Activated T-cell treated with anti-CD3 and anti-CD28 coated beads, Interleukin-2, amount 50 U/mL, for 72 hours (primary cell): ENCODE results near the gene CYTH2. TPM values are rescaled to one million over a fixed set of nuclear protein-coding genes. Genes with fewer than 3 reads are reported as not detected.
A peak's percentile ranks its signal among the peaks of the same experiment; 100 is the strongest.

Source experiments
- ATAC-seq, 2 donors: fragments of 150-1000 bp; cut with Tn5 transposase; replicated peaks in 1 of 2; 2 replicates each; pipeline ENCODE4 v1.10.0; 2021; ENCODE audit warnings: moderate library complexity in 2 of 2, mild to moderate bottlenecking in 1 of 2
- DNase-seq, 2 donors: peaks; one replicate each; pipeline ENCODE4 v3.0.0; 2021 to 2022; ENCODE audit warnings: mixed read lengths in 1 of 2
- H3K27ac Mint-ChIP-seq: one replicate; pipeline ENCODE4 v1.8.0; 2022; ENCODE audit warnings: mild to moderate bottlenecking, moderate library complexity, mixed read lengths
- H3K27me3 Mint-ChIP-seq: one replicate; pipeline ENCODE4 v1.8.0; 2022; ENCODE audit warnings: low read depth, mixed read lengths
- H3K36me3 Mint-ChIP-seq, 2 donors: one replicate each; pipeline ENCODE4 v1.8.0; 2022; ENCODE audit warnings: mixed read lengths in 2 of 2, mild to moderate bottlenecking in 1 of 2; ENCODE audit not compliant: insufficient read depth in 2 of 2
- H3K4me1 Mint-ChIP-seq: one replicate; pipeline ENCODE4 v1.8.0; 2022; ENCODE audit warnings: low read depth, mixed read lengths
- H3K4me3 Mint-ChIP-seq, 2 donors: one replicate each; pipeline ENCODE4 v1.8.0; 2022; ENCODE audit warnings: mild to moderate bottlenecking in 2 of 2, mixed read lengths in 2 of 2, moderate library complexity in 2 of 2
- H3K9me3 Mint-ChIP-seq, 2 donors: one replicate each; pipeline ENCODE4 v1.8.0; 2022; ENCODE audit warnings: mixed read lengths in 2 of 2
- total RNA-seq, 2 donors: library from RNA; stranded (reverse); gene quantifications; one replicate each; pipeline ENCODE4 v1.2.3, GENCODE V29; 2022

Gene CYTH2
- total RNA-seq, 2 donors from 2014 or later: 59.4 to 68.3 TPM

GRCh38 chr19:48476176-48476575, 7.0 kb downstream of the CYTH2 start:
- Mint-ChIP-seq H3K9me3 (no peaks in the 10 kb centered on the region), H3K27ac (no peak overlapping the region), H3K4me3 (no peak overlapping the region), H3K27me3 (no peaks in the 10 kb centered on the region), H3K4me1 (peaks cover 10% of the 10 kb centered on the region), H3K36me3 (peaks cover 0 to 10% of the 10 kb centered on the region in 2 donors)
- DNase-seq: no peak
- ATAC-seq: no peak

GRCh38 chr19:48477067-48477685, 8.0 kb downstream of the CYTH2 start:
- Mint-ChIP-seq H3K27ac (no peak overlapping the region), H3K36me3 (peaks cover 0 to 10% of the 10 kb centered on the region in 2 donors), H3K4me3 (no peak overlapping the region), H3K4me1 (peaks cover 18% of the 10 kb centered on the region), H3K27me3 (no peaks in the 10 kb centered on the region), H3K9me3 (no peaks in the 10 kb centered on the region)
- DNase-seq: no peak
- no peak for ATAC-seq

GRCh38 chr19:48477698-48478338, 8.6 kb downstream of the CYTH2 start:
- H3K9me3 Mint-ChIP-seq: no peaks in the 10 kb centered on the region
- ATAC-seq (no peak), DNase-seq (no peak)
- no peak overlapping the region for H3K4me3 Mint-ChIP-seq
- H3K36me3 Mint-ChIP-seq: peaks cover 0 to 5% of the 10 kb centered on the region in 2 donors
- no peaks in the 10 kb centered on the region for H3K27me3 Mint-ChIP-seq
- no peak overlapping the region for H3K27ac Mint-ChIP-seq
- peaks cover 18% of the 10 kb centered on the region for H3K4me1 Mint-ChIP-seq

- no peak overlapping the region for H3K4me3 Mint-ChIP-seq
- DNase-seq (no peak), ATAC-seq (no peak)
- H3K36me3 Mint-ChIP-seq: peaks cover 0 to 5% of the 10 kb centered on the region in 2 donors
- H3K27ac Mint-ChIP-seq: no peak overlapping the region
- no peaks in the 10 kb centered on the region for H3K27me3 Mint-ChIP-seq
- H3K4me1 Mint-ChIP-seq: peaks cover 18% of the 10 kb centered on the region
- no peaks in the 10 kb centered on the region for H3K9me3 Mint-ChIP-seq
Measured at GRCh38 chr19:48478339-48479256, 9.4 kb downstream of the CYTH2 start.

GRCh38 chr19:48479686-48480085, 10.5 kb downstream of the CYTH2 start:
- Mint-ChIP-seq H3K27ac (no peak overlapping the region), H3K4me1 (peaks cover 18% of the 10 kb centered on the region), H3K36me3 (peaks cover 0 to 2% of the 10 kb centered on the region in 2 donors), H3K4me3 (peak overlapping the region; percentile 18 to 84), H3K27me3 (no peaks in the 10 kb centered on the region), H3K9me3 (no peaks in the 10 kb centered on the region)
- ATAC-seq (no peak), DNase-seq (no peak)

GRCh38 chr19:48480183-48480557, 11.0 kb downstream of the CYTH2 start:
- ATAC-seq (peak in 1 of 2 donors; percentile 8), DNase-seq (no peak)
- no peak overlapping the region for H3K27ac Mint-ChIP-seq
- no peaks in the 10 kb centered on the region for H3K9me3 Mint-ChIP-seq
- H3K27me3 Mint-ChIP-seq: no peaks in the 10 kb centered on the region
- peaks cover 18% of the 10 kb centered on the region for H3K4me1 Mint-ChIP-seq
- H3K36me3 Mint-ChIP-seq: peaks cover 0 to 2% of the 10 kb centered on the region in 2 donors
- H3K4me3 Mint-ChIP-seq: peak overlapping the region; percentile 84 to 93

GRCh38 chr19:48480558-48481500, 11.7 kb downstream of the CYTH2 start:
- Mint-ChIP-seq H3K4me3 (peak overlapping the region; percentile 84 to 93), H3K9me3 (no peaks in the 10 kb centered on the region), H3K27me3 (no peaks in the 10 kb centered on the region), H3K36me3 (no peaks in the 10 kb centered on the region), H3K4me1 (peaks cover 18% of the 10 kb centered on the region), H3K27ac (no peak overlapping the region)
- peak; percentile 64 to 69 for DNase-seq
- ATAC-seq: peak; percentile 82 to 83

- Mint-ChIP-seq H3K27ac (peak overlapping the region; percentile 9), H3K9me3 (no peaks in the 10 kb centered on the region), H3K4me3 (peak overlapping the region; percentile 84 to 93), H3K36me3 (no peaks in the 10 kb centered on the region), H3K27me3 (no peaks in the 10 kb centered on the region), H3K4me1 (peaks cover 18% of the 10 kb centered on the region)
- DNase-seq (no peak), ATAC-seq (no peak)
Measured at GRCh38 chr19:48481846-48482639, 12.9 kb downstream of the CYTH2 start.

- DNase-seq (no peak), ATAC-seq (no peak)
- no peaks in the 10 kb centered on the region for H3K9me3 Mint-ChIP-seq
- no peak overlapping the region for H3K4me3 Mint-ChIP-seq
- no peaks in the 10 kb centered on the region for H3K27me3 Mint-ChIP-seq
- peaks cover 18% of the 10 kb centered on the region for H3K4me1 Mint-ChIP-seq
- no peaks in the 10 kb centered on the region for H3K36me3 Mint-ChIP-seq
- no peak overlapping the region for H3K27ac Mint-ChIP-seq
Measured at GRCh38 chr19:48483301-48483700, 14.1 kb downstream of the CYTH2 start.

GRCh38 chr19:48484247-48484893, 15.2 kb downstream of the CYTH2 start:
- peaks cover 18% of the 10 kb centered on the region for H3K4me1 Mint-ChIP-seq
- H3K36me3 Mint-ChIP-seq: no peaks in the 10 kb centered on the region
- no peak for ATAC-seq
- DNase-seq: no peak
- H3K27me3 Mint-ChIP-seq: no peaks in the 10 kb centered on the region
- no peak overlapping the region for H3K4me3 Mint-ChIP-seq
- H3K9me3 Mint-ChIP-seq: no peaks in the 10 kb centered on the region
- no peak overlapping the region for H3K27ac Mint-ChIP-seq

- H3K27ac Mint-ChIP-seq: no peak overlapping the region
- no peak for DNase-seq
- no peak overlapping the region for H3K4me3 Mint-ChIP-seq
- H3K27me3 Mint-ChIP-seq: peaks cover 4% of the 10 kb centered on the region
- peaks cover 24% of the 10 kb centered on the region for H3K4me1 Mint-ChIP-seq
- no peaks in the 10 kb centered on the region for H3K9me3 Mint-ChIP-seq
- no peak for ATAC-seq
- H3K36me3 Mint-ChIP-seq: no peaks in the 10 kb centered on the region
Measured at GRCh38 chr19:48484931-48485612, 15.9 kb downstream of the CYTH2 start.
